Measurements from ENCODE around the gene AGAP1.

The AGAP1 gene

DNA sequence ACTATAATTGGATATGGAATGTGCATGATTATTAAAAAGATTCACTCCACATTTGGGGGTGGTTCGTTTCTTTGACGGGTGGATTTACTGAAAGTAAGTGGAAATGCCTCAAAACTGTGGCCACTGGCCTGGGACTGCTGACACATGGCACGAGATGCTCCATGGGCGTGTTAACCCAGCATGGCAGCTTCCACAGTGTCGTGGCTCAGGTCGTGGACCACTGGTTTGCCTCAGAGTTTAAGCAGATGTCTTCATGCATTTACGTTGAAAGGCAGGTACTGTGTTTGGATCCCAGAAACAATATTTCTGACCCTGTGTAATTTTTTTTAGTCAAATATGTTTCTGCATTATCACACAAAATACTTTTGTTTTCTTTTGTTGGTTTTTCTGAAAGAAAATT lies 432.4 kb downstream of the AGAP1 start:
- Histone ChIP-seq H3K4me3 (no peak overlapping the region), H3K27ac (no peak overlapping the region)
- TF ChIP-seq, protein P1, sequence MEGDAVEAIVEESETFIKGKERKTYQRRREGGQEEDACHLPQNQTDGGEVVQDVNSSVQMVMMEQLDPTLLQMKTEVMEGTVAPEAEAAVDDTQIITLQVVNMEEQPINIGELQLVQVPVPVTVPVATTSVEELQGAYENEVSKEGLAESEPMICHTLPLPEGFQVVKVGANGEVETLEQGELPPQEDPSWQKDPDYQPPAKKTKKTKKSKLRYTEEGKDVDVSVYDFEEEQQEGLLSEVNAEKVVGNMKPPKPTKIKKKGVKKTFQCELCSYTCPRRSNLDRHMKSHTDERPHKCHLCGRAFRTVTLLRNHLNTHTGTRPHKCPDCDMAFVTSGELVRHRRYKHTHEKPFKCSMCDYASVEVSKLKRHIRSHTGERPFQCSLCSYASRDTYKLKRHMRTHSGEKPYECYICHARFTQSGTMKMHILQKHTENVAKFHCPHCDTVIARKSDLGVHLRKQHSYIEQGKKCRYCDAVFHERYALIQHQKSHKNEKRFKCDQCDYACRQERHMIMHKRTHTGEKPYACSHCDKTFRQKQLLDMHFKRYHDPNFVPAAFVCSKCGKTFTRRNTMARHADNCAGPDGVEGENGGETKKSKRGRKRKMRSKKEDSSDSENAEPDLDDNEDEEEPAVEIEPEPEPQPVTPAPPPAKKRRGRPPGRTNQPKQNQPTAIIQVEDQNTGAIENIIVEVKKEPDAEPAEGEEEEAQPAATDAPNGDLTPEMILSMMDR (IDR thresholded peaks at IDR 0.05): no peak
- DNase-seq (ENCODE audit: low spot score): no peak

DNA sequence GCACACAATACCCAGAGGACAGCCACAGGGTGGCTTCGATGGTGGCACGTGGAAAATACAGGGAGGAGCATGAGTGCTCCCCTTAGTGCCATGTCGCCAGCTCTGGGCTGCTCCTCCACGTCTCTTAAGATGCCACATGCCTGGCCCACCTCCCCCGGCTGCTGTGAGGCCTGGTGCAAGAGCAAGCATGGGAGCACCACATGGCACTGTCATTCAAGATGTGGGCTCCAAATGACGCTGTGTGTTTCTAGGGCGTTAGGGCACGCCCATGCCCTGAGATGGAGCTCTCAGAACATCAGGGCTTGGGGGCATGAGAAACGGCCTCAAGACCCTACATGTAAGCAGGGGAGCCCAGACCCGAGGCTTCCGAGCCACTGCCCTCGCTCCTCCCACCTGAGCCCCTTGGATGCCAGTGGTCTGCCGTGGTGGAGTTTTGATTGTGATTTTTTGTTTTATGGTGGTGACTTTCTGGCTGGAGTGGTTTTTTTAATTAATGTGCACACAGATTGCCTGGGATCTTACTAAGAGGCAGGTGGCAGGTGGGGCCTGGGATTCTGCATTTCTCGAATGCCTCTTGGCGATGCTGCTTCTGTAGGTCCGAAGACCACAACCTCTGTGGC lies 435.0 kb downstream of the AGAP1 start:
- TF ChIP-seq, protein P1 (IDR thresholded peaks at IDR 0.05): no peak
- Histone ChIP-seq H3K27ac (no peak overlapping the region), H3K4me3 (no peak overlapping the region)
- no peak for DNase-seq (ENCODE audit: low spot score)

DNA sequence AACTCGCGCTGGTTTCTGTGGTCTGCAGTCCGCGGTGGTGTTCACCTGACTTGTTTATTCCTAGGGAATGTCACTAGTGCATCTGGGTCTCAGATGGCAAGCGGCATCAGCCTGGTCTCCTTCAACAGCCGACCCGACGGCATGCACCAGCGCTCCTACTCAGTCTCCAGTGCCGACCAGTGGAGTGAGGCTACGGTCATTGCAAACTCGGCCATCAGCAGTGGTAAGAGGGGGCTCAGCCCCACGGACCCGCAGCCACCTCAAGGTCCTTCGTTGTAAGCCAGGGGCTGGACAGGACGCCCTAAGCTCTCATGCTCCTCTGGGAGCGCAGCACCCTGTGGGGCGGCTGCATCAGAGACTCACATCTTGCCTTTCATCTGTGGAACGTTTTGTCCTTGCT lies 436.9 kb downstream of the AGAP1 start:
- TF ChIP-seq, protein P1 (IDR thresholded peaks at IDR 0.05): no peak

DNA sequence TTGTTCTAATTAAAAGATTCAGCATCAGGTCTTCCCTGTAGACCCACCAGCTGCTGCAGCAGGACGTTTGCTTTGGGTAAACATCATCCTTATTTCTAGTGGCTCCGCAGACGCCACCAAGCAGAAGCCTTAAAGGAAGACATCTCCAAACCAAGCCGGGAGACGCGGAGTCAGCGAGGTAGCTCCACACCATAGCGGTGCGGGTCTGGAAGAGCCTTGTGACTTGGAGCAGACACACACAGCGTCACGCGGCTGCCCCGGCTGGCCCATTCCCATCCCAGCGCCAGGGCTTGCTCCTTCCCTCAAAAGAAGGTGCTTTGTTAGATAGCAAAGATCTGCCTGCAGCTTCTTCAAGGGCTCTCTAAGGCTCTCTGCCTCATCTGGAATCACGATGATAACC lies 437.8 kb downstream of the AGAP1 start:
- Histone ChIP-seq H3K4me3 (no peak overlapping the region), H3K27ac (no peak overlapping the region)
- no peak for DNase-seq (ENCODE audit: low spot score)
- TF ChIP-seq, protein P1 (IDR thresholded peaks at IDR 0.05): no peak

More for the DNA sequence above, 436.9 kb downstream of the AGAP1 start:
- DNase-seq (ENCODE audit: low spot score): no peak
- Histone ChIP-seq H3K4me3 (no peak overlapping the region), H3K27ac (no peak overlapping the region)

DNA sequence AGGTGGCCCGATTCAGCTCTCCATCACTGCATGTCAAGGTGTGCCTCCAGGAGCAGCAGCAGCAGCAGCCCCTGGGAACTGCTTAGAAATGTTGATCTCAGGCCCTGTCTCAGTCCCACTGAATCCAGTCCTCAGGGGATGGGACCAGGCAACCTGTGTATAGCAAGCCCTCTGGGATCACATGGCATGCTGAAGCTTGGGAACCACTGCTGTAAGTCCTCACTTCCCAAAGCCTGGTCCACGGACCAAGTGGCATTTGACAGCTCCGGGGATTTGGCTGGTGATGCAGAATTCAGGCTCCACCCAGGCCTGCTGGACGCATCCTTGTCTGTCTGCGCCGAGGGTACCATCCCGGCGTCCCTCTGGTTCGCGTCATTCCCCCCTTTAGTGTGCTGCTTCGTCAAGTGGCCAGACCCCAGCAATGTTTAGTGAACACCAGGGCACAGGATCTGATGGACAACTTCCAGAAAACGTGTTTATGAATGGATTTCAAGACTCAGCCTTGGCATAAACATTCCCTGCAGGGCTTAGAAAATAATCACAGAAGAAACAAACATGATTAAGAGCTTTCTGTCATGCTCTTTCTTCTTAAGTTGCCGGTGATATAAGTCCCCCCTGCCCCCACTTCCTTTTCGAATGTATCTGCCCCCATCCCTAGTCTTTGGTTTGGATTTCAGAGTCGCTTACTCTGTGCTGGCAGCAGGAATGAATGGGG lies 440.4 kb downstream of the AGAP1 start:
- no peak overlapping the region for H3K27ac ChIP-seq
- peak; percentile 62 for DNase-seq (ENCODE audit: low spot score)

DNA sequence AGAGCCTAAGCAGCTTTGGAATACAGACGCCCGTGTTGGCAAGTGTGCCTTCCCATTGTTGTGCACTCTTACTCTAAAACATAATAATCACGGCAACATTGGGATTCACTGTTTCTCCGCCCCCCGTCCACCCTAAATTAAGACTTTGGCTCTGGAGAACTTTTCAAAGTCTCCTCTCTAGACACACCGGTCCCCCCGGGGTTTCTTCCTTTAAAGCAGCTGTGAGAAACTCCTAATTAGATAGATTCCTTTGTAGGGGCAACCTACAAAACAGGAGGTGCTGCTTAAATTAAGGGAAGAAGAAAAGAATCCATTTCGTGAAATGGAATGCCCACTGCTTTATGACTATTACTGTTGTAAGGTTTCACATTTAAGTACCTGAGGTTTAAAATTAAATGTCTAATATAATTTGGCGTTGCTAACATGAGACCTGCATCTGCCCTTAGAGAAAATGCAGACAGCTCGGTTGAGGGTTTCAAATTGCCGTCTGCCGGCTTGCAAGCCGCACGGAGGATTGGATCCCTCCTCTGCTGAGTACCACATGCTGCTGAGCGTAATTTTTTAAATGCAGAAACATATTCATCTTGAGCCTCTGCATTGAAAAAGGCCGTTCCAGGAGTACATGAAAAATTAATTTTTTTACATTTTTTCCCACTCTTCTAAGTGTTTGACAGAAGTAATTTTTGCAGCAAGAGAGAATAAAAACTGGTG lies 441.1 kb downstream of the AGAP1 start:
- Histone ChIP-seq H3K4me3 (no peak overlapping the region), H3K27ac (no peak overlapping the region)
- DNase-seq (ENCODE audit: low spot score): peak; percentile 26
- TF ChIP-seq, protein P1 (IDR thresholded peaks at IDR 0.05): no peak

More for the DNA sequence above, 440.4 kb downstream of the AGAP1 start:
- no peak overlapping the region for H3K4me3 ChIP-seq
- TF ChIP-seq, protein P1 (IDR thresholded peaks at IDR 0.05): no peak
